Keratinocyte (primary cell): ENCODE data around the gene RDH5.

Experiments used
- CTCF ChIP-seq, 3 experiments: IDR thresholded peaks in 1 of 3; conservative IDR thresholded peaks in 1 of 3; optimal IDR thresholded peaks in 1 of 3; 2 replicates in 2 of 3; 3 replicates in 1 of 3; pipeline versions ENCODE3 to v1.5.1; 2011; ENCODE audit warnings: low read length in 3 of 3, mild to moderate bottlenecking in 3 of 3, moderate library complexity in 2 of 3, control low read depth in 1 of 3, inconsistent platforms in 1 of 3; ENCODE audit not compliant: insufficient read depth in 2 of 3; ENCODE audit errors: extremely low read depth in 1 of 3
- EZH2 ChIP-seq: IDR thresholded peaks from one replicate; pipeline ENCODE4 v1.6.1; 2012; ENCODE audit warnings: inconsistent platforms, mild to moderate bottlenecking, low read length, moderate library complexity

- TF ChIP-seq CTCF (optimal IDR thresholded peaks at IDR 0.05 in 1 of 3, IDR thresholded peaks at IDR 0.05 in 1 of 3, conservative IDR thresholded peaks at IDR 0.05 in 1 of 3; ENCODE audit: extremely low read depth in 1 of 3, insufficient read depth in 2 of 3, low read length in 3 of 3) (peak; percentile 11 to 68 (median 33)), EZH2 (no peak)
Observed at GRCh38 chr12:55681142-55682077, 38.8 kb upstream of the RDH5 start.
